ENCODE measurements around the gene VAPA.

GRCh38 chr18:9898792-9899549 is 14.8 kb upstream of the VAPA start:
- no peak for TF ChIP-seq CTCF (conservative IDR thresholded peaks at IDR 0.05; ENCODE audit: low read length)
- TF ChIP-seq EZH2phosphoT487 (IDR thresholded peaks at IDR 0.05; ENCODE audit: borderline replicate concordance, low read depth, low read length): no peak
